ENCODE data around the gene AOAH.
"Not testable (repeated sequence)": the region's sequence is repeated elsewhere in the genome, so short reads cannot be mapped to it uniquely, and the experiment has no call there.

Gene AOAH

GRCh38 chr7:36723291-36723690, 1.0 kb downstream of the AOAH start:
- TF ChIP-seq CTCF (IDR thresholded peaks at IDR 0.05; ENCODE audit: control insufficient read depth, insufficient read depth, low read depth, low read length, missing control alignments): no peak
- no peak overlapping the region for H3K4me3 ChIP-seq (ENCODE audit: control insufficient read depth, low read depth, low read length)
- DNase-seq (ENCODE audit: low read depth): no peak

GRCh38 chr7:36719083-36719632, 5.1 kb downstream of the AOAH start:
- H3K4me3 ChIP-seq (ENCODE audit: control insufficient read depth, low read depth, low read length): no peak overlapping the region
- no peak for TF ChIP-seq CTCF (IDR thresholded peaks at IDR 0.05; ENCODE audit: control insufficient read depth, insufficient read depth, low read depth, low read length, missing control alignments)
- no peak for DNase-seq (ENCODE audit: low read depth)

GRCh38 chr7:36717586-36717985, 6.7 kb downstream of the AOAH start:
- DNase-seq (ENCODE audit: low read depth): no peak
- H3K4me3 ChIP-seq (ENCODE audit: control insufficient read depth, low read depth, low read length): no peak overlapping the region
- TF ChIP-seq CTCF (IDR thresholded peaks at IDR 0.05; ENCODE audit: control insufficient read depth, insufficient read depth, low read depth, low read length, missing control alignments): no peak

GRCh38 chr7:36716802-36717201, 7.5 kb downstream of the AOAH start:
- not testable (repeated sequence) for DNase-seq (ENCODE audit: low read depth); H3K4me3 ChIP-seq (ENCODE audit: control insufficient read depth, low read depth, low read length)

GRCh38 chr7:36712015-36712414, 12.3 kb downstream of the AOAH start:
- no peak for DNase-seq (ENCODE audit: low read depth)
- H3K4me3 ChIP-seq (ENCODE audit: control insufficient read depth, low read depth, low read length): no peak overlapping the region
- no peak for TF ChIP-seq CTCF (IDR thresholded peaks at IDR 0.05; ENCODE audit: control insufficient read depth, insufficient read depth, low read depth, low read length, missing control alignments)

- H3K4me3 ChIP-seq (ENCODE audit: control insufficient read depth, low read depth, low read length): no peak overlapping the region
- no peak for TF ChIP-seq CTCF (IDR thresholded peaks at IDR 0.05; ENCODE audit: control insufficient read depth, insufficient read depth, low read depth, low read length, missing control alignments)
- no peak for DNase-seq (ENCODE audit: low read depth)
These were observed 13.0 kb downstream of the AOAH start for GRCh38 chr7:36711256-36711655.

GRCh38 chr7:36710186-36710791, 14.0 kb downstream of the AOAH start:
- no peak for DNase-seq (ENCODE audit: low read depth)
- no peak overlapping the region for H3K4me3 ChIP-seq (ENCODE audit: control insufficient read depth, low read depth, low read length)
- TF ChIP-seq CTCF (IDR thresholded peaks at IDR 0.05; ENCODE audit: control insufficient read depth, insufficient read depth, low read depth, low read length, missing control alignments): no peak

Data from AG09309 (cell line).